Central memory CD8-positive, alpha-beta T cell (primary cell): ENCODE measurements around the gene FAT2.

Source experiments
- ATAC-seq: fragments of 150-1000 bp; cut with Tn5 transposase; replicated peaks from 2 replicates; pipeline ENCODE4 v1.10.0; 2022; ENCODE audit warnings: mild to moderate bottlenecking, moderate FRiP score, moderate number of reproducible peaks; ENCODE audit not compliant: poor library complexity, severe bottlenecking; ENCODE audit errors: extremely low read depth
- DNase-seq, 2 donors: peaks; one replicate each; pipeline ENCODE4 v3.0.0; 2021; ENCODE audit warnings: low spot score in 2 of 2
- H3K27ac Mint-ChIP-seq: one replicate; pipeline ENCODE4 v1.8.0; 2022; ENCODE audit warnings: low read depth, mild to moderate bottlenecking, moderate library complexity, mixed read lengths
- H3K27me3 Mint-ChIP-seq: one replicate; pipeline ENCODE4 v1.8.0; 2022; ENCODE audit warnings: mixed read lengths
- H3K36me3 Mint-ChIP-seq: one replicate; pipeline ENCODE4 v1.8.0; 2022; ENCODE audit warnings: mild to moderate bottlenecking, moderate library complexity, mixed read lengths; ENCODE audit not compliant: insufficient read depth
- H3K4me1 Mint-ChIP-seq: one replicate; pipeline ENCODE4 v1.8.0; 2022; ENCODE audit warnings: mixed read lengths
- H3K4me3 Mint-ChIP-seq: one replicate; pipeline ENCODE4 v1.8.0; 2022; ENCODE audit warnings: mild to moderate bottlenecking, moderate library complexity, mixed read lengths
- H3K9me3 Mint-ChIP-seq: one replicate; pipeline ENCODE4 v1.8.0; 2022; ENCODE audit warnings: mixed read lengths

Gene FAT2

DNA sequence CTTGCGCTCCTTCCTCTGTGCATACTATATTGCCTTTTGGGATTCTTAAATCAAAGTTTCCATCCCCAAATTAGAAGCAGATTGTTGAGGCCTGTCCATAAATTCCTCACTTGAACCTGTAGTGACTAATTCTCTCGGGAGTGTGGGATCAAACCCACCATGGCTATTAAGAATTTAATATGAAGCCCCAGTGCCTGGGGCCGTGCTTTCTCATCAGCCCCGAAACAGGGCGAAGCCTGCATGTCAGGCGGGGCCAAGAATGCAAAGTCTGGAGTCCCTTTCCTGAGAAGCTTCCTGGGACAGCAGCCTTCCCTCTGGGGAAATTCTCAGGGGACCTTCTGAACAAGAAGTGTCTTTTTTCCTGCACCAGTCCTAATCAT is 29.3 kb upstream of the FAT2 start:
- Mint-ChIP-seq H3K36me3 (no peaks in the 10 kb centered on the region), H3K27me3 (peaks cover 52% of the 10 kb centered on the region), H3K9me3 (no peaks in the 10 kb centered on the region), H3K27ac (no peak overlapping the region), H3K4me3 (no peak overlapping the region), H3K4me1 (peaks cover 3% of the 10 kb centered on the region)
- DNase-seq = no peak
- ATAC-seq = no peak

DNA sequence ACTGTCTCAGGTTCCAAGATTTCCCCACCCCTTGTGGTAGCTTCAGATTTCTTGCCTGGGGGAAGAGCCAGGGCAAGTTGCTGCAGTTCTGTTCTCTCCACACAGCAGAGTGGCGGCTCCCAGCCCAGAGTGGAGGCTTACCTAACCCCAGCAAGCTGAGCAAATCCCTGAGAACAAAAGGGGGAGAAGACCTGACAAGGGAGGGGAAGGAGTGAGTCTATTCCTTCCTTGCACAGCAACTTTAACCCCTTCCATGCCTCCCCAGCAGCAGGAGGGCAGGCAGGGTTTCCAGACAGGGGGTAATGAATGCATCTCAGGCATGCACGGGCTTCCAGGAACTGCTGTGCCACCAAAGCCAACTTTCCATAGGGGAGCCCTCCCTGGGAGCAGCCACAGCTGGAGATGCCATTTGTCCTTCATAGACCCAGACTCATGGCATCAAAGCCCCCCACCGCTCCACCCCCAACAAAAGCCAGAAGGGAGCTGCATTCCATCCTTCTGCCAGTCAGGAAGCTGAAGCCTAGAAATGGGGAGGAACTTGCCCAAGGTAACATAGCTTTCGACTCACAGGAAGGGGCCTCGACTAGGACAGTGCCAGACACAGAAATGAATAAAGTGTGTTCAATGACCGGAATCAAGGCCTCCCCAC is 28.8 kb upstream of the FAT2 start:
- Mint-ChIP-seq H3K27me3 (peaks cover 52% of the 10 kb centered on the region), H3K4me1 (peaks cover 8% of the 10 kb centered on the region), H3K9me3 (no peaks in the 10 kb centered on the region), H3K36me3 (no peaks in the 10 kb centered on the region), H3K4me3 (no peak overlapping the region), H3K27ac (no peak overlapping the region)
- ATAC-seq = no peak
- no peak for DNase-seq

DNA sequence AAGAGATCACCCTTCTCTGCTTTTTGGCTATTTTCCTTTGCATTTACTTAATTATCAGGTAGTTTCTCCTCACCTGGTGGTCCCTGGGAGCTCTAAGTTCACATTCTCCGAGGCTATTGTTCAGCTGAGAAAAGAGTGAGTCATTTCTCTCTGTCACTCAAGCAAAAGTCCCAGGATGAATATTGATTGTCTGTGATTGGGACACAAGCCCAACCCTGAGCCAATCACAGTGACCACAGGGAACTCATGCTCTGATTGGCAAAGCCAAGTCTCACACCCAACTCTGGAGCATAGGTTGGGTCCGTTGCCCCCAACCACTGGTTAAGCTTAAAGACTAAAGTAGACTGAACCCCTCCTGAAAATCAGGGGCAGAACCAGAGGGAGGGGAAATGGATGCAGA is 27.8 kb upstream of the FAT2 start:
- no peak for ATAC-seq
- no peaks in the 10 kb centered on the region for H3K36me3 Mint-ChIP-seq
- peaks cover 9% of the 10 kb centered on the region for H3K4me1 Mint-ChIP-seq
- H3K9me3 Mint-ChIP-seq = no peaks in the 10 kb centered on the region
- no peak overlapping the region for H3K4me3 Mint-ChIP-seq
- no peak for DNase-seq
- H3K27me3 Mint-ChIP-seq = peaks cover 44% of the 10 kb centered on the region
- no peak overlapping the region for H3K27ac Mint-ChIP-seq

DNA sequence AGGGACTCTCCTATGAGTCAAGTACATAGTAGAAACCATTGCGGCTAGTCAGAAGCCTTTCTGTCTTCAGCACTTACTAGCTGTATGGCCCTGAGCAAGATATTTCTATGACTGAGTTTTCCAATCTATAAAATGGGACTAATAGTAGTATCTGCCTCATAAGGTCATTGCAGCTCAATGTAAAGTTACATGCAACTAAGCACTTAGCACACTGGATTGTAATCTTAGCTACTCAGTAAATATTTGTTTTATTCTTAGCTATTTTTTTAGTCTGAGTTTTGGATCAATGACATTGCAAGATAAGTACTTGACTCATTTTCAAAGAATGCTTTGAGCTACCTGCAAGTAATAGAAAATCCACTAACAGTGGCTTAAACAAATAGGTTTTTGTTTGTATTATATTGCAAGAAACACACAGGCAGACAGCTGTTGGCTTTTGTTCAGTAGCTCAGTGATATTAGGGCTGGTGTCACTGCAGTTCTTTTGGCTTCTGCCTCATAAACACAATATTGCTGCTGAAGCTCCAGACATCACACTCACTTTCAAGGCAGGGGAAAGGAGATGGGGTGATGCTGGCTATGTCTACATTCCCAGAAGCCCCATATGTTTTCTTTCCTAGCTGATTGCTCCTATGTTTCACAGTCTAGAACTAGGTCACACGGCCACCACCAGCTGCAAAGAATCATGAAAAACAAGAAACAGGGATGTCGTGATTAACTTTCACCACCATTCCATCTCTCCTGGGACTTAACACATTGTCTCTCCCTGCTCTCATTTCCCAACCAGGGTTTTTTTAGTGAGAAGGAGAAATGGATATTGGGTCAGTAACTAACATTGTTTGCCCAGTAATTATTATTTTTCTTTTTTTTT is 26.9 kb upstream of the FAT2 start:
- Mint-ChIP-seq H3K4me1 (peaks cover 17% of the 10 kb centered on the region), H3K27ac (no peak overlapping the region), H3K4me3 (no peak overlapping the region), H3K9me3 (no peaks in the 10 kb centered on the region), H3K36me3 (no peaks in the 10 kb centered on the region), H3K27me3 (peaks cover 35% of the 10 kb centered on the region)
- ATAC-seq = no peak
- DNase-seq = no peak

- no peak for ATAC-seq
- no peak overlapping the region for H3K4me3 Mint-ChIP-seq
- peaks cover 29% of the 10 kb centered on the region for H3K27me3 Mint-ChIP-seq
- H3K27ac Mint-ChIP-seq = no peak overlapping the region
- peaks cover 24% of the 10 kb centered on the region for H3K4me1 Mint-ChIP-seq
- no peaks in the 10 kb centered on the region for H3K9me3 Mint-ChIP-seq
- H3K36me3 Mint-ChIP-seq = peaks cover 4% of the 10 kb centered on the region
- no peak for DNase-seq
Observed at GRCh38 chr5:151617383-151617840, 26.3 kb upstream of the FAT2 start.

DNA sequence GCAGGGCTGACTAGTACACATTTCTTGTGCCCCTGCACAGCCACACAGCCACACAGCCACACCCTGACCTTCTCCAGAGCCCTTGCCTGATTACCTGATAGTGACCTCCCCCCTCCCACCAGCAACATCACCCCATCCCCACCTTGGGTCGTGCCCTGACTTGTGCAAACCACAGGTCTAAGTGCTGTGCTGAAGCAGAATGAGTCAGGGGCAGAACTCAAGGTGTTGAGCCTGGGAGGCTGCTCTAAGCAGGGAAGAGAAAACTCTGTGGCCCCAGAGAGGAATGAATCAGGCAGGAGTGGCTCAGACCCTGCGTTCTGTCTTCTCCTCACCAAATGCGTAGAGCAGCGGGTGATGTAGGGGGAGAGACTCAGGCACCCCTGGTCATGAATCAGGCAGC is 24.3 kb upstream of the FAT2 start:
- ATAC-seq (no peak), DNase-seq (no peak)
- H3K36me3 Mint-ChIP-seq = peaks cover 5% of the 10 kb centered on the region
- H3K27me3 Mint-ChIP-seq = peaks cover 14% of the 10 kb centered on the region
- H3K4me3 Mint-ChIP-seq = no peak overlapping the region
- no peaks in the 10 kb centered on the region for H3K9me3 Mint-ChIP-seq
- H3K4me1 Mint-ChIP-seq = peaks cover 30% of the 10 kb centered on the region
- H3K27ac Mint-ChIP-seq = no peak overlapping the region

DNA sequence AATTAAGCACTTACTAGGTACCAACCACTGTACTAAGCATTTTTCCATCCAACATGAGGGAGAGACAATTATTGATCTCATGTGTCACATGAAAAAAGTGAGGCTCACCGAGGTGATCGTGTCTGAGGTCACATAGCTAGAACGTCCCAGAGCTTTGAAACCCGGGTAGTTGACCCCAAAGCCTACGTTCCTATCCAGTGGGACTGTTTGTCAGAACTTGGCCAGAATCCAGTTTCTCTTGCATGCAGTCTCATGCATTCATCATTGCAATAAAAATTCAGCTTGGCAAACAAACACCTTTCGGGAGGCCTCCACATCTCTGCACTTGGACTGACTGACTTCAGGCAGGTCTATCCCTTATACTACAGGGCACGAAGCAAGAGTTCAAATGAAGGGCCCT is 23.4 kb upstream of the FAT2 start:
- Mint-ChIP-seq H3K4me3 (no peak overlapping the region), H3K4me1 (peaks cover 30% of the 10 kb centered on the region), H3K36me3 (peaks cover 5% of the 10 kb centered on the region), H3K9me3 (no peaks in the 10 kb centered on the region), H3K27me3 (peaks cover 14% of the 10 kb centered on the region), H3K27ac (no peak overlapping the region)
- ATAC-seq (no peak), DNase-seq (no peak)

- DNase-seq (peak in 1 of 2 donors; percentile 11), ATAC-seq (peak; percentile 73)
- H3K9me3 Mint-ChIP-seq = no peaks in the 10 kb centered on the region
- H3K36me3 Mint-ChIP-seq = peaks cover 5% of the 10 kb centered on the region
- peak overlapping the region; percentile 78 for H3K27ac Mint-ChIP-seq
- H3K27me3 Mint-ChIP-seq = peaks cover 14% of the 10 kb centered on the region
- peaks cover 30% of the 10 kb centered on the region for H3K4me1 Mint-ChIP-seq
- peak overlapping the region; percentile 39 for H3K4me3 Mint-ChIP-seq
Observed at GRCh38 chr5:151612689-151613427, 21.7 kb upstream of the FAT2 start.

DNA sequence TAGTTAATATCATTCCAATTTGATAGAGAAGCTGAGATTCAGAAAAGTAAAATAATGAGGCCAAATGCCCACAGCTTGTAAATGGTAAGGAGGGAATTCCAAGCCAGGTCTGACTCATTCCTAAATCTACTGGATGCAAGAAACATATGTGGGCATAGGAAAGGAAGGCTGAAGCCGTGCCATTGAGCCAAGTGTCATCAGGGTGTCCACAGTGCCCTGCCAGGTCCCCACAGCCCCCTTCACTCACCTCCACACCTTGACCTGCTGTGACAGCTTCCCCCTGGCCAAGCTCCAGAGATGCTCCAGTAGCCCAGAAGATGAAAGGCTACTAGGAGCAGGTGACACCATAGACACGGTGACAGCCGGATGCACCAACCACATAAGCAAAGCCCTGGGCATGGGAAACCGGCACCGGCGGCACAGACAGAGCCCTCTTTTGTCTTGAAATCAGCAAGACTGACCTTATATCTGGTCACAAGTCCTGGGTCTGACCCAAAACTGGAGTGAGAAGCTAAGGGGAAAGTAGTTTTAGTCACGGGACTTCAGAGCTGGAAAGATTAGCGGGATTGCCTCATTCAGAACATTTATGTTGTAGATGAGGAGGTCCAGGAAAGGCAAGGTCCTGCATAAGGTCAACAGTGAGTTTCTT is 20.1 kb upstream of the FAT2 start:
- Mint-ChIP-seq H3K27ac (no peak overlapping the region), H3K27me3 (peaks cover under 1% of the 10 kb centered on the region), H3K9me3 (no peaks in the 10 kb centered on the region), H3K36me3 (peaks cover 5% of the 10 kb centered on the region), H3K4me3 (no peak overlapping the region), H3K4me1 (peaks cover 30% of the 10 kb centered on the region)
- no peak for DNase-seq
- no peak for ATAC-seq

DNA sequence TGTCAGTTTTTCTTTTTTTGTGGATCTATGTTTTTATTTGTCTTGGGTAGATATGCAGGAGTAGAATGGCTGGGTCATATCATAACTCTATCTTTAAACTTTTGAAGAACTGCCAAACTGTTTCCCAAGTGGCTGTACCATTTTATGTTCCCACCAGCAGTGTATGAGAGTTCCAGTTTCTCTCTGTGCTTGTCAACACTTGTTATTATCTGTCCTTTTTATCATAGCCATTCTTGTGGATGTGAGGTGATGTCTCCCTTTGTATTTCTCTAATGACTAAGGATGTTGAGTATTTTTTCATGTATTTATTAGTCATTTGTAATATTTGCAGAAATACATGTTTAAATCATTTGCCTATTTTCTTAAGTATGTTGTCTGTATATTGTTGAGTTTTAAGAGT is 17.4 kb upstream of the FAT2 start:
- H3K4me3 Mint-ChIP-seq = no peak overlapping the region
- no peak for DNase-seq
- no peak for ATAC-seq
- peaks cover 17% of the 10 kb centered on the region for H3K4me1 Mint-ChIP-seq
- peaks cover 14% of the 10 kb centered on the region for H3K27me3 Mint-ChIP-seq
- H3K9me3 Mint-ChIP-seq = no peaks in the 10 kb centered on the region
- H3K27ac Mint-ChIP-seq = no peak overlapping the region
- H3K36me3 Mint-ChIP-seq = peaks cover 5% of the 10 kb centered on the region

GRCh38 chr5:151607304-151607703 is 16.2 kb upstream of the FAT2 start:
- no peak for ATAC-seq
- H3K4me3 Mint-ChIP-seq = no peak overlapping the region
- H3K36me3 Mint-ChIP-seq = peaks cover under 1% of the 10 kb centered on the region
- H3K9me3 Mint-ChIP-seq = no peaks in the 10 kb centered on the region
- H3K27me3 Mint-ChIP-seq = peaks cover 15% of the 10 kb centered on the region
- DNase-seq = no peak
- H3K4me1 Mint-ChIP-seq = peaks cover 5% of the 10 kb centered on the region
- no peak overlapping the region for H3K27ac Mint-ChIP-seq

DNA sequence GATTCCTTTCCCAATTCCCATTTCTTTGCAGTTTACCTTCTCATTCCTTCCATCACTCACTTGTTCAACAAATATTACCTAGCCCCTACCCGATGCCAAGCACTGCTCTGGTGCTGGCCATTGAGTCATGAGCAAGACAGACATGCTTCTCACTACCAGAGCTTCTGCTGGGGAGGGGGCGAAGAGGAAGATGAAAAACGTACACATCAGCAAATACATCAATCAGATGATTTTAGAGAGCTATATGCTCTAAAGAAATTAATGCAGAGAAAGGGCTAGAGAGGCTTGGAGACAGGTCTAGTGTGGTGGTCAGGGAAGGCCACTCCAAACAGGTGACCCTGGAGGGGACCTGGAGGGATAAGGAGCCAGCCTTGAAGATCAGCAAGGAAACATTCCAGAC is 14.4 kb upstream of the FAT2 start:
- Mint-ChIP-seq H3K27me3 (peaks cover 24% of the 10 kb centered on the region), H3K27ac (no peak overlapping the region), H3K36me3 (no peaks in the 10 kb centered on the region), H3K4me1 (no peaks in the 10 kb centered on the region), H3K9me3 (no peaks in the 10 kb centered on the region), H3K4me3 (no peak overlapping the region)
- DNase-seq = no peak
- ATAC-seq = no peak
